ENCODE results near the gene RGMB. TPM values are rescaled to one million over a fixed set of nuclear protein-coding genes. Genes with fewer than 3 reads are reported as not detected.

Gene RGMB, protein sequence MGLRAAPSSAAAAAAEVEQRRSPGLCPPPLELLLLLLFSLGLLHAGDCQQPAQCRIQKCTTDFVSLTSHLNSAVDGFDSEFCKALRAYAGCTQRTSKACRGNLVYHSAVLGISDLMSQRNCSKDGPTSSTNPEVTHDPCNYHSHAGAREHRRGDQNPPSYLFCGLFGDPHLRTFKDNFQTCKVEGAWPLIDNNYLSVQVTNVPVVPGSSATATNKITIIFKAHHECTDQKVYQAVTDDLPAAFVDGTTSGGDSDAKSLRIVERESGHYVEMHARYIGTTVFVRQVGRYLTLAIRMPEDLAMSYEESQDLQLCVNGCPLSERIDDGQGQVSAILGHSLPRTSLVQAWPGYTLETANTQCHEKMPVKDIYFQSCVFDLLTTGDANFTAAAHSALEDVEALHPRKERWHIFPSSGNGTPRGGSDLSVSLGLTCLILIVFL
- 25.9 TPM for polyA plus RNA-seq (2012; ENCODE audit: insufficient read length, low read depth)

DNA sequence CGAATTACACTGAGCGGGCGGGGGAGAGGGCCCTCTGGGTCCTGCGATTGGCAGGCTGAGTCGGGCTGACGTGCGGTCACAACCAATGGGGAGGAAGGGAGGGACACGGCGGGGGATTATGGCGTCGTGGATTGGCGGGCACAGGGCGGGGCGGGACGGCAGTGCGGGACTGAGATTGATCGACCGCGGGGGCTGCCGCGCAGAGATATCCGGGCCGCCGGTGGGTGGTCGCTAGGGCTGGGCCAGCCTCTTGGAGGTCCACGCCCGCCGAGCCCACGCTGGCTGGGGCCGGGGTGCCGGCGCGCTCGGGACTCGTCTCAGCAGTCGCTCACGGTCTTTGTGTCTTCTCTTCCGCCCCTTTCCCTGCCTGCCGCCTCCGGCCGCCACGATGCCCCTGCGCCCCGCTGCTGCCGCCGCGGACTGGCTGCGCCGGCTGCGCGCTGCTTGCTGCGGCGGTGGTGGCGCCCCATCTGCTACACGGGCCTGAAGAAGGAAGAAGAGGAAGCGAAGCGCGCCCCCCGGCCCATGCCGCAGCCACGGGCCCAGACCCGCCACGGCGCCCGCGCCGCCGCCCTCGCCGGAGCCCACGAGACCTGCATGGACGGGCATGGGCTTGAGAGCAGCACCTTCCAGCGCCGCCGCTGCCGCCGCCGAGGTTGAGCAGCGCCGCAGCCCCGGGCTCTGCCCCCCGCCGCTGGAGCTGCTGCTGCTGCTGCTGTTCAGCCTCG is at the start of gene RGMB:
RGMB (plus strand) TSS at position 200 of the 728 bp plus-strand sequence; CDS start at position 608, 408 bp downstream.
- TF ChIP-seq SIN3A (IDR thresholded peaks at IDR 0.05; ENCODE audit: borderline replicate concordance, insufficient read depth, low read length) (peak; percentile 26; the same call in 1 of the 2 replicates), POLR2AphosphoS5 (IDR thresholded peaks at IDR 0.05; ENCODE audit: low read depth, low read length) (peak; percentile 67; the same call in 1 of the 2 replicates)
- TF ChIP-seq, protein P1, sequence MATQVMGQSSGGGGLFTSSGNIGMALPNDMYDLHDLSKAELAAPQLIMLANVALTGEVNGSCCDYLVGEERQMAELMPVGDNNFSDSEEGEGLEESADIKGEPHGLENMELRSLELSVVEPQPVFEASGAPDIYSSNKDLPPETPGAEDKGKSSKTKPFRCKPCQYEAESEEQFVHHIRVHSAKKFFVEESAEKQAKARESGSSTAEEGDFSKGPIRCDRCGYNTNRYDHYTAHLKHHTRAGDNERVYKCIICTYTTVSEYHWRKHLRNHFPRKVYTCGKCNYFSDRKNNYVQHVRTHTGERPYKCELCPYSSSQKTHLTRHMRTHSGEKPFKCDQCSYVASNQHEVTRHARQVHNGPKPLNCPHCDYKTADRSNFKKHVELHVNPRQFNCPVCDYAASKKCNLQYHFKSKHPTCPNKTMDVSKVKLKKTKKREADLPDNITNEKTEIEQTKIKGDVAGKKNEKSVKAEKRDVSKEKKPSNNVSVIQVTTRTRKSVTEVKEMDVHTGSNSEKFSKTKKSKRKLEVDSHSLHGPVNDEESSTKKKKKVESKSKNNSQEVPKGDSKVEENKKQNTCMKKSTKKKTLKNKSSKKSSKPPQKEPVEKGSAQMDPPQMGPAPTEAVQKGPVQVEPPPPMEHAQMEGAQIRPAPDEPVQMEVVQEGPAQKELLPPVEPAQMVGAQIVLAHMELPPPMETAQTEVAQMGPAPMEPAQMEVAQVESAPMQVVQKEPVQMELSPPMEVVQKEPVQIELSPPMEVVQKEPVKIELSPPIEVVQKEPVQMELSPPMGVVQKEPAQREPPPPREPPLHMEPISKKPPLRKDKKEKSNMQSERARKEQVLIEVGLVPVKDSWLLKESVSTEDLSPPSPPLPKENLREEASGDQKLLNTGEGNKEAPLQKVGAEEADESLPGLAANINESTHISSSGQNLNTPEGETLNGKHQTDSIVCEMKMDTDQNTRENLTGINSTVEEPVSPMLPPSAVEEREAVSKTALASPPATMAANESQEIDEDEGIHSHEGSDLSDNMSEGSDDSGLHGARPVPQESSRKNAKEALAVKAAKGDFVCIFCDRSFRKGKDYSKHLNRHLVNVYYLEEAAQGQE (IDR thresholded peaks at IDR 0.05; ENCODE audit: insufficient read depth in 1 of 2, low read depth in 2 of 2, low read length in 2 of 2): no peak

GRCh38 chr5:98726258-98726657 is 47.2 kb upstream of the RGMB start:
- no peak for TF ChIP-seq FOXP2 (optimal IDR thresholded peaks at IDR 0.05; ENCODE audit: borderline replicate concordance, extremely low read depth, extremely low read length, insufficient read depth)
- TF ChIP-seq POLR2AphosphoS5 (IDR thresholded peaks at IDR 0.05; ENCODE audit: low read depth, low read length): no peak
- TF ChIP-seq SIN3A (IDR thresholded peaks at IDR 0.05; ENCODE audit: borderline replicate concordance, insufficient read depth, low read length): no peak
- no peak for TF ChIP-seq TAF1 (IDR thresholded peaks at IDR 0.05; ENCODE audit: borderline replicate concordance, insufficient read depth, low read length)
- TF ChIP-seq, protein P1 (IDR thresholded peaks at IDR 0.05; ENCODE audit: insufficient read depth in 1 of 2, low read depth in 2 of 2, low read length in 2 of 2): no peak

GRCh38 chr5:98727686-98728085 is 45.8 kb upstream of the RGMB start:
- TF ChIP-seq, protein P1 (IDR thresholded peaks at IDR 0.05; ENCODE audit: insufficient read depth in 1 of 2, low read depth in 2 of 2, low read length in 2 of 2): no peak
- TF ChIP-seq SIN3A (IDR thresholded peaks at IDR 0.05; ENCODE audit: borderline replicate concordance, insufficient read depth, low read length): no peak
- no peak for TF ChIP-seq FOXP2 (optimal IDR thresholded peaks at IDR 0.05; ENCODE audit: borderline replicate concordance, extremely low read depth, extremely low read length, insufficient read depth)
- TF ChIP-seq TAF1 (IDR thresholded peaks at IDR 0.05; ENCODE audit: borderline replicate concordance, insufficient read depth, low read length): no peak
- TF ChIP-seq POLR2AphosphoS5 (IDR thresholded peaks at IDR 0.05; ENCODE audit: low read depth, low read length): no peak

- no peak for TF ChIP-seq TAF1 (IDR thresholded peaks at IDR 0.05; ENCODE audit: borderline replicate concordance, insufficient read depth, low read length)
- no peak for TF ChIP-seq SIN3A (IDR thresholded peaks at IDR 0.05; ENCODE audit: borderline replicate concordance, insufficient read depth, low read length)
- TF ChIP-seq FOXP2 (optimal IDR thresholded peaks at IDR 0.05; ENCODE audit: borderline replicate concordance, extremely low read depth, extremely low read length, insufficient read depth): no peak
- no peak for TF ChIP-seq POLR2AphosphoS5 (IDR thresholded peaks at IDR 0.05; ENCODE audit: low read depth, low read length)
- TF ChIP-seq, protein P1 (IDR thresholded peaks at IDR 0.05; ENCODE audit: insufficient read depth in 1 of 2, low read depth in 2 of 2, low read length in 2 of 2): no peak
Observed at GRCh38 chr5:98734646-98735045, 38.8 kb upstream of the RGMB start.
